Mesothelial cell of epicardium (in vitro differentiated cells): ENCODE data around the gene SCUBE1. TPM values are rescaled to one million over a fixed set of nuclear protein-coding genes. Genes with fewer than 3 reads are reported as not detected.

ENCODE experiments used
- DNase-seq, 2 experiments: peaks; one replicate each; pipeline ENCODE4 v3.0.0; 2021; ENCODE audit warnings: low spot score in 2 of 2; ENCODE audit not compliant: unreplicated experiment in 2 of 2
- H3K27ac Mint-ChIP-seq: 2 replicates; pipeline ENCODE4 v1.8.0; 2021; ENCODE audit warnings: mixed read lengths
- H3K27me3 Mint-ChIP-seq: 2 replicates; pipeline ENCODE4 v1.8.0; 2021; ENCODE audit warnings: low read depth, mixed read lengths
- H3K36me3 Mint-ChIP-seq: 2 replicates; pipeline ENCODE4 v1.8.0; 2021; ENCODE audit warnings: mixed read lengths
- H3K4me1 Mint-ChIP-seq: 2 replicates; pipeline ENCODE4 v1.8.0; 2021; ENCODE audit warnings: mixed read lengths
- H3K4me3 Mint-ChIP-seq: 2 replicates; pipeline ENCODE4 v1.8.0; 2021; ENCODE audit warnings: mild to moderate bottlenecking, moderate library complexity, mixed read lengths
- H3K9me3 Mint-ChIP-seq: 2 replicates; pipeline ENCODE4 v1.8.0; 2021; ENCODE audit warnings: mixed read lengths
- total RNA-seq: library from RNA; stranded (reverse); gene quantifications from 3 replicates; pipeline ENCODE4 v1.2.1, GENCODE V29; 2021
- TF ChIP-seq, protein P1 (sequence below): fragments of 200-600 bp; sonication (generic); IDR thresholded peaks from one replicate; pipeline ENCODE4 v1.5.0; 2021; ENCODE audit warnings: antibody characterized with exemption; ENCODE audit not compliant: unreplicated experiment

SCUBE1 gene
- total RNA-seq, 1 donor from 2014 or later = 19.3 TPM

DNA sequence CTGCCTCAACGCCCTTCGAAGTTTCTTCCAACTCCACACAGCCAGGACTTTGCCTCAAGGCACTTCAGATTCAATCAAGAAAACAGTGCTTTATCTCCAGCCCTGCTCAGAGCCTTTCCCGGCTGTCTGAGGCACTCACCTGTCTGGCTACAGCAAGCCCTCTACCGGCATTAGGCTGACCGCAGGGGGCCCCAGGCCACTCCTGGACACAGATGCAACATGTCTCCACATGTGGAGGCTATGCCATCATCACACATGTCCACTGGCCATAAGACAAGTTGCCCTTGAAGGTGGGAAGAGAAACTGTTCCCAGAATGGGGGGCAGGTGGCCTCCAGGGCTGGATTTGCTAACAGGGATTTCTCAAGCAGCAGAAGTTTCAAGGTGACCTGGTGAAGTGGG lies 10.0 kb downstream of the SCUBE1 start:
- Mint-ChIP-seq H3K4me1 (peaks cover 12% of the 10 kb centered on the region), H3K4me3 (no peak overlapping the region), H3K36me3 (no peaks in the 10 kb centered on the region), H3K27me3 (no peaks in the 10 kb centered on the region), H3K9me3 (no peaks in the 10 kb centered on the region), H3K27ac (no peak overlapping the region)
- TF ChIP-seq, protein P1, sequence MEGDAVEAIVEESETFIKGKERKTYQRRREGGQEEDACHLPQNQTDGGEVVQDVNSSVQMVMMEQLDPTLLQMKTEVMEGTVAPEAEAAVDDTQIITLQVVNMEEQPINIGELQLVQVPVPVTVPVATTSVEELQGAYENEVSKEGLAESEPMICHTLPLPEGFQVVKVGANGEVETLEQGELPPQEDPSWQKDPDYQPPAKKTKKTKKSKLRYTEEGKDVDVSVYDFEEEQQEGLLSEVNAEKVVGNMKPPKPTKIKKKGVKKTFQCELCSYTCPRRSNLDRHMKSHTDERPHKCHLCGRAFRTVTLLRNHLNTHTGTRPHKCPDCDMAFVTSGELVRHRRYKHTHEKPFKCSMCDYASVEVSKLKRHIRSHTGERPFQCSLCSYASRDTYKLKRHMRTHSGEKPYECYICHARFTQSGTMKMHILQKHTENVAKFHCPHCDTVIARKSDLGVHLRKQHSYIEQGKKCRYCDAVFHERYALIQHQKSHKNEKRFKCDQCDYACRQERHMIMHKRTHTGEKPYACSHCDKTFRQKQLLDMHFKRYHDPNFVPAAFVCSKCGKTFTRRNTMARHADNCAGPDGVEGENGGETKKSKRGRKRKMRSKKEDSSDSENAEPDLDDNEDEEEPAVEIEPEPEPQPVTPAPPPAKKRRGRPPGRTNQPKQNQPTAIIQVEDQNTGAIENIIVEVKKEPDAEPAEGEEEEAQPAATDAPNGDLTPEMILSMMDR = no peak
- no peak for DNase-seq

DNA sequence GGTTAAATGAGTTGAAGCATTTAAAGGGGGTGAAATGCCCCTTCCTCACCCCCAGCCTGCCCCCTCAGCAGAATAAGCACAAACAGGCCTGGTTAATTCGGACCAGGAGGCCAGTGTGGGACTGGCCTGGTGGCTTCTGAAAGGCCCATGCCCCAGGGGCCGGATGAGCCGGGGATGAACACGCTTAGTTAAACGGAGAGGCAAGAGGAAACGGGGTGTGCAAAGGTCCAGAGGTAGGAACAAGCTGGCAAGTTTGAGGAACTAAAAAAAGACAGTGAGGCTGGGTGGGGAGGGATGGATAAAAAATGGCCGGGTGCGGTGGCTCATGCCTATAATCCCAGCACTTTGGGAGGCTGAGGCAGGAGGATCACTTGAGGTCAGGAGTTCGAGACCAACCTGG lies 11.5 kb downstream of the SCUBE1 start:
- no peaks in the 10 kb centered on the region for H3K36me3 Mint-ChIP-seq
- H3K27me3 Mint-ChIP-seq = no peaks in the 10 kb centered on the region
- no peak overlapping the region for H3K4me3 Mint-ChIP-seq
- no peaks in the 10 kb centered on the region for H3K9me3 Mint-ChIP-seq
- peaks cover 16% of the 10 kb centered on the region for H3K4me1 Mint-ChIP-seq
- H3K27ac Mint-ChIP-seq = no peak overlapping the region
- TF ChIP-seq, protein P1 = no peak
- no peak for DNase-seq

DNA sequence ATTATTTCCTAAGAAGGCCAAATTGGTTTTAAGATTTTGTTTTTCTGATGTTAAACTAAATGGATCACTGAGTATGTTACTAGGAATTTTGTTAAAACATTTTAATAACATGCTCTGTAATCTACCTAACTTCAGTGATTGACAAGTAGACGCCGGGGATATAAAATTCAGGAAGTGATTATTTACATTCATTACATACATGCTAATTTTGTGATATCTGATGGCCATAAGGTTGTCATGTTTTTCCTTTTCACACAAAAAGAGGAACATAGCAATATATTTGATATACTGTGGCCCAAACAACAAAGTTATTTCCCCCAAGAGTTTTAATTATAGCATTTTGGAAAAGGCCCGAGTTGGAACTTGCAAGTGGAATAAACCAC lies 12.1 kb downstream of the SCUBE1 start:
- H3K4me3 Mint-ChIP-seq = no peak overlapping the region
- peaks cover 22% of the 10 kb centered on the region for H3K4me1 Mint-ChIP-seq
- H3K27ac Mint-ChIP-seq = peak overlapping the region; percentile 47
- TF ChIP-seq, protein P1 = no peak
- no peak for DNase-seq
- H3K9me3 Mint-ChIP-seq = no peaks in the 10 kb centered on the region
- H3K36me3 Mint-ChIP-seq = no peaks in the 10 kb centered on the region
- no peaks in the 10 kb centered on the region for H3K27me3 Mint-ChIP-seq

DNA sequence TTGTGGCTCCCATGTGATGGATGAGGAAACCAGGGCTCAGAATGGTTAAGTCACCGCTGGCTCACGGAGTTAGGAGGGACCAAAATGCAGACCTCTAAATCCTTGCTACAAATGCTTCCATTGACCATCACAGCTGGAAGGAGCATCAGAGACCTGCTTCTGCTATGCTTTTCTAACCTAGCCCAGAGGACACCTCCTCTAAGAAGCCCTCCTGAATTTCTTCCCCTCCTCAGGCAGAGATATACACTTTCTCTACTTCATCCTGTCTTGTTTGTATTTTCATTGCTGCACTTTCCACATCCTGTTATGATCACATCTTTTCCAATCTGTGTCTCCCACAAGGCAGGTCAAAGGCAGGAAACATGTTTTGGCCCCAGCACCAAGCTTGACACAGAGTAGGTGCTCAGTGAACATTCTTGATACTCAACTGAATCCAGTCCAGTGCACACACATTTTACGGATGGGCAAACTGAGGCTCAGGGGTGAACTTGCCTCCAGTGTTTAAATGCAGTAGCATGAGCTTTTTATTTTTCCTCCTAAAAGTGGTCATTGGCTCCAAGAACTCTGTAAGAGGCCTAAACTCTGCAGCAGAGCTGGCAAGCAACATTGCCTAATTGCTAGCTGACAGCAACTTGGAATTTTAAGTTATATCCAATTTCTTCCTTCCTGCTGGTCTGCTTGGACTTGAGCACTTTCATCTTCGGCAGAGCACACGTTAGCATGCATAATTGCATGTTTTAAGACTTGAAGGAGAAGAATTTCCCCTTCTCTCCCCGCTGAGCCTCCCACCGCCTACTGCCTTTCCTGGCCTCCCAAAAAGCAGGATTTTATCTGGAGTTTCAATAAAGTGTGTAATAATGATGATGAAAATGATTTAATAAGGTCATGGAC lies 12.7 kb downstream of the SCUBE1 start:
- no peak for DNase-seq
- Mint-ChIP-seq H3K27ac (peak overlapping the region; percentile 47), H3K36me3 (no peaks in the 10 kb centered on the region), H3K4me1 (peaks cover 24% of the 10 kb centered on the region), H3K4me3 (no peak overlapping the region), H3K27me3 (no peaks in the 10 kb centered on the region), H3K9me3 (no peaks in the 10 kb centered on the region)
- TF ChIP-seq, protein P1 = no peak

DNA sequence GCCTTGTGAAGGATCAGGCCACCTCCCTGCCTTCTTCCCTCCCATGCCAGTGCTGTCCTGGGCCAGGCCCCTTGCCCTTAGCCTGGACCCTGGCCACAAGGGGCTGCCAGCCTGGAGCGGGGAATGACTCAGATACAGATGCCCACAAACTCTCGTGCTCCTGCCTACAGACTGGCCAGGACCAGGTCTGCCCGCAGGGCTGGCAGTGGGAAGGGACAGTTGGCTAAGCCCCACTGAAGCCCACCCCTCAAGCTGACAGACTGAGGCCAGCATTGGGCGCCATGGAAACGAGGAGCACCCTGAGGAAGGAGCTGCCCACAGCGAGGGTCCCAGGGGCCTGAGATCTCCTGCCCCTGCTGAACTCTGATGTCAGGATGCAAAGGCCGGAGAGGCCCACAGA lies 14.1 kb downstream of the SCUBE1 start:
- H3K4me3 Mint-ChIP-seq = no peak overlapping the region
- TF ChIP-seq, protein P1 = no peak
- no peaks in the 10 kb centered on the region for H3K9me3 Mint-ChIP-seq
- DNase-seq = no peak
- no peaks in the 10 kb centered on the region for H3K27me3 Mint-ChIP-seq
- H3K36me3 Mint-ChIP-seq = no peaks in the 10 kb centered on the region
- H3K27ac Mint-ChIP-seq = no peak overlapping the region
- H3K4me1 Mint-ChIP-seq = peaks cover 24% of the 10 kb centered on the region

DNA sequence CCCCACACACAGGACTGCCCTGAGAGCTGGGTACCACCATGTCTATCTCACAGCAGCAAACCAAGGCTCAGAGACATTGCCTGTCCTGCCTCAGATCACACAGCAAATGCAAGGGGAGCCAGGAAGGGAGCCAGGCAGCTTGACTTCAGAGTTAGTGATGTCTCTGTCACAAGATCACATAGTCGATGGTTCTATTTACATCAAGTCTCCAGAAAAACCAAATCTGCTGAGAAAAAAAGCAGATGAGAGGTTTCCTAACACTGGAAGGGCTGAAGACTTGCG lies 16.1 kb downstream of the SCUBE1 start:
- Mint-ChIP-seq H3K36me3 (no peaks in the 10 kb centered on the region), H3K4me1 (peaks cover 24% of the 10 kb centered on the region), H3K4me3 (no peak overlapping the region), H3K9me3 (no peaks in the 10 kb centered on the region), H3K27me3 (no peaks in the 10 kb centered on the region), H3K27ac (no peak overlapping the region)
- TF ChIP-seq, protein P1 = no peak
- DNase-seq = no peak
